ENCODE measurements around the gene FBXW10B. TPM values are rescaled to one million over a fixed set of nuclear protein-coding genes. Genes with fewer than 3 reads are reported as not detected.

The FBXW10B gene
- total RNA-seq, 1 experiment from 2014 or later, result 0.54 TPM

- H3K27ac ChIP-seq (ENCODE audit: low read length), result no peak overlapping the region
- H3K4me1 ChIP-seq (ENCODE audit: control insufficient read depth, insufficient read depth, low read length), result no peaks in the 10 kb centered on the region
- in situ Hi-C loops (cut with HindIII; ENCODE audit: low pct_unique_long_range_greater_than_20kb, low sequenced_read_pairs) (no loop called here), intact Hi-C loops (cut with micrococcal nuclease; ENCODE audit: unreplicated experiment) (no loop called here)
- CTCF ChIA-PET, result no interaction called here
- peaks cover 2% of the 10 kb centered on the region; the same call in 1 of the 2 replicates for H3K36me3 ChIP-seq (ENCODE audit: control insufficient read depth, insufficient read depth, low read length)
- TF ChIP-seq POLR2AphosphoS5 (IDR thresholded peaks at IDR 0.05; ENCODE audit: low read depth, low read length) (no peak), CTCF (IDR thresholded peaks at IDR 0.05) (no peak), SIN3A (IDR thresholded peaks at IDR 0.05; ENCODE audit: borderline replicate concordance, insufficient read depth, low read depth, low read length) (no peak), REST (IDR thresholded peaks at IDR 0.05; ENCODE audit: insufficient read depth in 1 of 2, low read depth in 2 of 2, low read length in 1 of 2) (no peak), TCF7L2 (IDR thresholded peaks at IDR 0.05; ENCODE audit: low read depth, low read length) (no peak)
- no peak for DNase-seq (ENCODE audit: low read depth, low spot score)
- no peaks in the 10 kb centered on the region for H3K9me3 ChIP-seq (ENCODE audit: control insufficient read depth, insufficient read depth, low read depth, low read length)
- no peak overlapping the region for H3K4me3 ChIP-seq (ENCODE audit: low read depth in 2 of 2, low read length in 2 of 2)
- POLR2A ChIA-PET, result no interaction called here
- no peaks in the 10 kb centered on the region for H3K27me3 ChIP-seq (ENCODE audit: control insufficient read depth, insufficient read depth, low read length)
- BruUV-seq (replicated peaks), result no TSS peak
- ATAC-seq, result no peak
Observed at GRCh38 chr17:15663176-15663575, 43.7 kb upstream of the FBXW10B start.

GRCh38 chr17:15662681-15663080, 43.2 kb upstream of the FBXW10B start:
- Histone ChIP-seq H3K36me3 (ENCODE audit: control insufficient read depth, insufficient read depth, low read length) (peaks cover 2% of the 10 kb centered on the region; the same call in 1 of the 2 replicates), H3K4me1 (ENCODE audit: control insufficient read depth, insufficient read depth, low read length) (no peaks in the 10 kb centered on the region), H3K27ac (ENCODE audit: low read length) (no peak overlapping the region), H3K27me3 (ENCODE audit: control insufficient read depth, insufficient read depth, low read length) (no peaks in the 10 kb centered on the region), H3K4me3 (ENCODE audit: low read depth in 2 of 2, low read length in 2 of 2) (no peak overlapping the region), H3K9me3 (ENCODE audit: control insufficient read depth, insufficient read depth, low read depth, low read length) (no peaks in the 10 kb centered on the region)
- DNase-seq (ENCODE audit: low read depth, low spot score), result no peak
- BruUV-seq (replicated peaks), result no TSS peak
- in situ Hi-C loops (cut with HindIII; ENCODE audit: low pct_unique_long_range_greater_than_20kb, low sequenced_read_pairs), result no loop called here
- ChIA-PET POLR2A (no interaction called here), CTCF (no interaction called here)
- no peak for TF ChIP-seq CTCF (IDR thresholded peaks at IDR 0.05)
- TF ChIP-seq TCF7L2 (IDR thresholded peaks at IDR 0.05; ENCODE audit: low read depth, low read length), result no peak
- TF ChIP-seq SIN3A (IDR thresholded peaks at IDR 0.05; ENCODE audit: borderline replicate concordance, insufficient read depth, low read depth, low read length), result no peak
- TF ChIP-seq REST (IDR thresholded peaks at IDR 0.05; ENCODE audit: insufficient read depth in 1 of 2, low read depth in 2 of 2, low read length in 1 of 2), result no peak
- no peak for TF ChIP-seq POLR2AphosphoS5 (IDR thresholded peaks at IDR 0.05; ENCODE audit: low read depth, low read length)
- no peak for ATAC-seq
- intact Hi-C loops (cut with micrococcal nuclease; ENCODE audit: unreplicated experiment), result no loop called here

Data from Panc1 (cell line).